Dermis microvascular lymphatic vessel endothelial cell (primary cell): Measurements from ENCODE around the gene PRKRIP1. TPM values are rescaled to one million over a fixed set of nuclear protein-coding genes. Genes with fewer than 3 reads are reported as not detected.
A peak's percentile ranks its signal among the peaks of the same experiment; 100 is the strongest.
"Not testable (repeated sequence)": the region's sequence is repeated elsewhere in the genome, so short reads cannot be mapped to it uniquely, and the experiment has no call there.

Source experiments
- DNase-seq, 2 donors: peaks; one replicate each; pipeline versions ENCODE4 v3.0.0 to v3.0.0-alpha.2; 2010; ENCODE audit warnings: low read depth in 2 of 2
- total RNA-seq: library from RNA; depleted of rRNA; stranded (reverse); fragments of >200 nt; gene quantifications from 2 replicates; pipeline ENCODE4 v1.2.1, GENCODE V29; 2014

Gene PRKRIP1
- total RNA-seq, 1 donor from 2014 or later: 8.0 TPM

DNA sequence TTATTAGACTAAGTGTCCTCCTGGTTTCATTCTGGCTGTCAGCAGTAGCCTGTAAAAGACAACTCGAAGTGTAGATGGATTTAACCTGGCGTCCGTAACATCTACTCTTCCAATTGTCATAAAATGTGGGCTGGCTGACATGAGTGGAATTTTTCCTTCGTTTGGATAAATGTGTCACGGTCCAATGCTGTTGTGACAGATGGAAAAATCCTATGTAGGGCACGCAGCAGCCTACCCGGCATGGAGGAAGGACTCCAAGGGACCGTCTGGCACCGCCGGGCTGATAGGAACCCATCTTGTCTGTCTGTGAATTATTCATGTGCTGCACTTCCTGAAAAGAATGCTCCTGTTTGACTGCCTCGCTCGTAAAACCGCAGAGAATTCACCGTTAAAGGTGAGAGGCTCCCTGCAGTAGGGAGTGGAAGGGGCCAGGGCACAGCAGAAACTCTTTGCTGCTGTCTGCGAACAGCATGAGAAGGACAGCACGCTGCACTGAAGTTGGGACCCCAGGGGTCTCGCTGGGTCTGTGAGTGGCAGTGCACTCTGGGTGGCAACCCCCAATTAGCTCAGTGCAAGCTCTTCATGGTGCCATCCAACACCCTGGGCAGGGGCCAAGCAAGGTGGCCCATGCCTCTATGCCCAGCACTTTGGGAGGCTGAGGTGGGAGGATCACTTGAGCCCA lies 35.6 kb downstream of the PRKRIP1 start:
- DNase-seq: peak; percentile 31 to 45

DNA sequence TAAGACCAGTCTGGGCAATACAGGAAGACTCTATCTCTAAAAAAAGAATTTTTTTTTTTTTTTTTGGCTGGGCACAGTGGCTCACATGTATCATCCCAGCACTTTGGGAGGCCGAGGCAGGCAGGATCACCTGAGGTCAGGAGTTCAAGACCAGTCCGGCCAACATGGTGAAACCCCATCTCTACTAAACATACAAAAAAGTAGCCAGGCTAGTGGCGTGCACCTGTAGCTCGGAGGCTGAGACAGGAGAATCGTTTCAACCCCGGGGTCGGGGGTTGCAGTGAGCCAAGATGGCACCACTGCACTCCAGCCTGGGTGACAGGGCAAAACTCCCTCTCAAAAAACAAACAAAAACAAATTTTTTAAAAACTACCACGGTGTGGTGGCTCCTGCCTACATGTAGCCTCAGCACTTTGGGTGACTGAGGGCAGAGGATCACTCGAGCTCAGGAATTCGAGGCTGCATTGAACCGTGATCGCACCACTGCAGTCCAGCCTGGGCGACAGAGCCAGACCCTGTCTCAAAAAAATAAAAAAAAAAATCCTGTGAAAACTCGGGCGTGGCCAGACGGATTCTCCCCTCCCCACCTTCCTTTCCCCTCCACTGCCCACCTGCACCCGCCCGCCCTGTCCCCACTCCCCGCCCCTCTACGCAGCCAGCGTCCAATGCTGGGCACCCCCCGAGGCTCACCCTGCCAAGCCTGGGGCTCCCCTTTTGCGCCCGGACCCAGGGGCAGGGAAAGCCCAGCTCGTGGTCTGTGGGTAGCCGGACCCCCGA lies 36.5 kb downstream of the PRKRIP1 start:
- DNase-seq: no peak

DNA sequence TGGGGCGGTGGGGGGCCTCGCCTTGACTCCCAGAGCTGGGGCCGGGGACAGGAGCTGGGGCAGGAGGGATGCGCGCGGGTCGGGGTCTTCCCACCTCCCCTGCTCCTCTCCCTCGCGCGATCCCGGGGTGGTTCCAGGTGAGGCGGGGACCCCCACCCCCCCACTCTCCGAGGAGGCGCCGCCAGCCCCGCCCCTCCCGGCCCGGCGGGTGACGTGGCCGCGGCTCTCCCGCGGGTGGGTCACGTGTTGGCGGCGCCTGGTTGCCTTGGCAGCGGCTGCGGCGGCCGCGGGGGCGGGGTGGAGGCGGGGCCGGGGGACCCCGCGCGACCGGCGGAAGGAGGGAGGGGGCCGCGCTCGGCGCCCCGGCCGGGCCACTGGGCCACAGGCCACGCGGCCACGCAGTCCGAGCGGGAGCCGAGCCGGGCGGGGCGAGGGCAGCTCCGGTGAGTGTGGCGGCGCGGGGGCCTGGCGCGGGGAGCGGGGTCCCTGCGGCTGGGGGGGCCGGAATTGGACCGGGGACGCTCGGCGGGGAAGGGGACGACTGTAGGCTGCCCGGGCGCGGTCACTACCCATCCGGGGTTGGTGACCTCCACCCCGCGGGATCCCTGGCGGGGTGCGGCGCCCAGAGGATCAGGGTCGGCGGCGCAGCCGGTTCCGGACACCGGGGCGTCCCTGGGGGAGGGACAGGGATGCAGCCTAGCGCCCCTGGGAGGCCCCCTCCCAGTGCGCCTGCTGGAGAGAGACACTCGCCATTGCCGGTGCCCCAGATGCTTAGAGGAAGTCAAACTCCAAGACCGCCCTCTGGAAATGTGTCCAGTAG lies 37.3 kb downstream of the PRKRIP1 start, which contains the start of gene ORAI2:
Gene ORAI2, plus strand, starts transcription at position 357 of the 820 bp plus-strand sequence. CDS start 5,382 bp downstream, outside the sequence.
- DNase-seq: peak; percentile 36 to 75

DNA sequence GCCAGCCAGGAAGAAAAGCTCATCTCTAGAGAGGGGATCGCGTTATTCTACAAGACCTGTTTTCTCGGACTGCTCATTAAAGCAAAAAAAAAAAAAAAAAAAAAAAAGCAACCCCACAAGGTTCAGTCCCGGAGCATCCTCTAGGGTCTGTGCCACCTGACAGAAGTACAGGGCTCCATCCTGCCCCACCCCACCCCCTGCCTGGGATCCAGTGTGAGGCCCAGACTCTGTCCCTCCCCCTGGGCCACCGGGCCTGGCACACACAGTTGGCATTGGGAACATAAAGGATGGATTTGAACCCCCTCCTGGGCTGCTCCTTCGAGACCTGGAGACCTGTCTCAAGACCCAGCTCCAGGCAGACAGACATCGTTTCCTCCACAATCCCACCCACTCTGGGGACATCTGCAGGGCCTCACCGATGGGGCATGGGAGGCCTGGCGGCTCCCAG lies 37.9 kb downstream of the PRKRIP1 start:
- DNase-seq: no peak

DNA sequence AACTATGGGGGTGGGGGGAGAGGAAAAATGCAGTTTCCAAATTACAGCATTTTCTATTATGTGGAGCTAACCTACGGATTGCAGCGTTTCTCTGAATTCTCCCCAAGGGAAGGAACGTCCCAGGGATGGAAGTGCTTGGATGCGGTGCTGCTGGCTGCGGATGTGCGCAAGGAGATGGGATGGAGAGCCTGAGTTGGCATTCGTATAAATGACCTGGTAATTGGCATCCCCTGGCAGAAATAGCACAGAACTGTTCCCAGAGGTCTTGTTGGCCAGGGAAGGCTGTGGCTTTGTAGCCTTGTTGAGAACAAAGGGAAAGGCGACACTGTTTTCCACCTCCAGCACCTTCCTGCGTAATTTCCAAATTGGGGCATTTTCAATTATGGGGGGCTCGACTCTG lies 40.0 kb downstream of the PRKRIP1 start:
- no peak for DNase-seq

DNA sequence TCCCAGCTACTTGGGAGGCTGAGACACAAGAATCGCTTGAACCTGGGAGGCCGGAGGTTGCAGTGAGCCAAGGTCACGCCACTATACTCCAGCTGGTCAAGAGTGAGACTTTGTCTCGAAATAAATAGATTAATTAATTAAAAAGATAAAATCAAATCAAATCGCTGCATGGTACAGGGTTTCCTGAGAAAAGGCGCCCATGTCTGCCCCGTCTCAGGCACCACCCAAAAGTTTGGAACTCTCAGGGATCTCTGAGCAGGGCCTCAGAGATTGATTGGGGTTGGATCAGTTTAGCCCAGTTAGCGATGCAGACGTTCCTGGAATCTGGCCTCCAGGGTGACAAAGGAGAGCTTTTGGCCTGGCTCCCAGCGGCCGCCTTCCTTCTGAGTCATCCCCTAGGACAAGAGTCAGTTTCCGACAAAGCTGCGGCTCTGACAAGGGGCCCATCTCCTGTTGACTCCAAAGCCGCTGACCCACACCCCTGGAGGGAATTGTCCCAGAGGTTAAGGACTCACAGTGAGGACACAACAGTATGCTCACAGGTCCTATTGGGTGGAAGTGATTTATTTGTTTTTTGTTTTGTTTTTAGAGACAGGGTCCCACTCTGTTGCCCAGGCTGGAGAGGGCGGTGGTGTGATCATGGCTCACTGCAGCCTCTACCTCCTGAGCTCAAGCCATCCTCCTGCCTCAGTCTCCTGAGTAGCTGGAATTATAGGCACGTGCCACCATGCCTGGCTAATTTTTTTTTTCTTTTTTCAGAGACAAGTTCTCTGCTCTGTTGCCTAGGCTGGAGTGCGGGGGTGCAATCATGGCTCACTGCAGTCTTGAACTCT lies 44.0 kb downstream of the PRKRIP1 start:
- DNase-seq: peak; percentile 37 to 95

DNA sequence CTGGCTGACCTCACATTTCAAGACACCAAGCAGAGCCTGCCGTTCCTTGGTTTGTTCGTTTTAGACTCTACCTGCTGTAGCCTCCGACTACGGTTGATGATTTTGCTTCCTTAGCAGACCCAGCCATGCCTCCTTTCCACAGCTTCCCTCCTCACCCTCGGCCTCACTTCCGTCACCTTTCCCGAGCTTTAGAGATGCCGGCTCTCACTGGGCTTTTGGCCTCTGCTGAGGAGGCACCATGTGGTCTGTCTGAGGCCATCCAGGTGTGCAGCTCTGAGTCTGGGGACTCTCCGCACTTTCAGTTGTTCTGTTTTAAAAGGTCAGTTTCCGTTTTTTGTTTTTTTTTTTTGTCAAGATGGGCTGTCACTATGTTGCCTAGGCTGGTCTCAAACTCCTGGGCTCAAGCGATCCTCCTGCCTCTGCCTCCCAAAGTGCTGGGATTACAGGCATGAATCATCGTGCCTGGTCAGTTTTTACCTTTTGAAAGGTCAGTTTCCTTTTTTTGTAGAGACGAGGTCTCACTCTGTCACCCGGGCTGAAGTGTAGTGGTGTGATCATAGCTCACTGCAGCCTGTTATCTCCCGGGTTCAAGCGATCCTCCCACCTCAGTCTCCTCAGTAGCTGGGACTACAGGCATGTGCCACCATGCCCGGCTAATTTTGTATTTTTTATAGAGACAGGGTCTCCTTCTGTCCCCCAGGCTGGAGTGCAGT lies 49.0 kb downstream of the PRKRIP1 start:
- DNase-seq: no peak

DNA sequence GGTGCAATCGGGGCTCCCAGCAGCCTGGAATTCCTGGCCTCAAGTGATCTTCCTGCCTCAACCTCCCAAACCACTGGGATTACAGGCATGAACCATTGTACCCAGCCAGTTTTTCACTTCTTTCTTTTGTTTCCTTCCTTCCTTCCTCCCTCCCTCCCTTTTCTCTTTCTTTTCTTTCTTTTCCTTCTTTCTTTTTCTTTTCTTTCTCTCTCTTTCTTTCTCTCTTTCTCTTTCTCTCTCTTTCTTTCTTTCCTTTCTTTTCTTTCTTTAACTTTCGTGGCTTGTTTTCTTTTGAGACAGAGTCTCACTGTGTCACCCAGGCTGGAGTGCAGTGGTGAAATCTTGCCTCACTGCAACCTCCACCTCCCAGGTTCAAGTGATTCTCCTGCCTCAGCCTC lies 49.5 kb downstream of the PRKRIP1 start:
- DNase-seq: no peak

DNA sequence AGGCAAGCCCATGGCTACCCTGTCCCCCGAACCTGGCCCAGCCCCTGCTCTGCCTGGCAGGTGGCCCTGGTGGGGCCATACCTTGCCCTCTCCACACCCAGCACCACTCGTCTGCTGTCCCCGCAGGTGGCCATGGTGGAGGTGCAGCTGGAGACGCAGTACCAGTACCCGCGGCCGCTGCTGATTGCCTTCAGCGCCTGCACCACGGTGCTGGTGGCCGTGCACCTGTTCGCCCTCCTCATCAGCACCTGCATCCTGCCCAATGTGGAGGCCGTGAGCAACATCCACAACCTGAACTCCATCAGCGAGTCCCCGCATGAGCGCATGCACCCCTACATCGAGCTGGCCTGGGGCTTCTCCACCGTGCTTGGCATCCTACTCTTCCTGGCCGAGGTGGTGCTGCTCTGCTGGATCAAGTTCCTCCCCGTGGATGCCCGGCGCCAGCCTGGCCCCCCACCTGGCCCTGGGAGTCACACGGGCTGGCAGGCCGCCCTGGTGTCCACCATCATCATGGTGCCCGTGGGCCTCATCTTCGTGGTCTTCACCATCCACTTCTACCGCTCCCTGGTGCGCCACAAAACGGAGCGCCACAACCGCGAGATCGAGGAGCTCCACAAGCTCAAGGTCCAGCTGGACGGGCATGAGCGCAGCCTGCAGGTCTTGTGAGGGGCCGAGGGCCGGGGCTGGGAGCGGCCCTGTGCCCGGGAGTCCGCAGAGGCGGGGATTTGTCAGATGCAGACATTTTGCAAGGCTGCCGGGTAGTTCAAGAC lies 50.4 kb downstream of the PRKRIP1 start:
- DNase-seq: no peak

DNA sequence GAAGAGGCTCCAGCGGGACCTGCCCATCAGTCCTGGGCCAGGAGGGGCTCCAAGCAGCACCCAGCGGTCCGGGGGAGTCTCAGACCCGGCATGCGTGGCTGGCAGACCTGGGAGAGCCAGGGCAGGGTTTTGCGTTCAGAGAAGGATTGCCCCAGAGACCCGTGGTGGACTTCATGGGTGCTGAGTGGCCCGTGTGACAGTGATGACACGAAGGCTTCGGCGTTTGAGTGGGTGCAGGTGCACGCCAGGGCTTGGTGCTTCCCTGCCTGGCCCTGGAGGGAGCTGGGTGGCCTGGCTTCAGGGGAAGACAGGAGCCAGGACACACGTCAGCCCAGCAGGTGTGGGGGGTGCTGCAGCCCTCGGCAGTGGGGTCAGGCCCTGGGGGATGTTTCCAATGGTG lies 51.1 kb downstream of the PRKRIP1 start:
- no peak for DNase-seq

DNA sequence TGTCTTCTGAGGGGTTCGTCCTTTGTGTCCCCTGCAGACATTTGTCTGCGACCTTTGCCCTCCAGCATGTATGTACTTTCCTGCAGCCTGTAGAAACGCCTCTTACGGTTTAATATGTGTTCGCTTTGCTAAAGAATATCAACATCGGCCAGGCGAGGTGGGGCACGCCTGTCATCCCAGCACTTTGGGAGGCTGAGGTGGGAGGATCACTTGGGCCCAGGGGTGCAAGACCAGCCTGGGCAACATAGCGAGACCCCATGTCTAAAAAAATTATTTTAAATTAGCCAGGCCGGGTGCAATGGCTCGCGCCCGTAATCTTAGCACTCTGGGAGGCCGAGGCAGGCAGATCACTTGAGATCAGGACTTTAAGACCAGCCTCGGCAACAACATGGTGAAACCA lies 53.0 kb downstream of the PRKRIP1 start:
- DNase-seq: no peak

DNA sequence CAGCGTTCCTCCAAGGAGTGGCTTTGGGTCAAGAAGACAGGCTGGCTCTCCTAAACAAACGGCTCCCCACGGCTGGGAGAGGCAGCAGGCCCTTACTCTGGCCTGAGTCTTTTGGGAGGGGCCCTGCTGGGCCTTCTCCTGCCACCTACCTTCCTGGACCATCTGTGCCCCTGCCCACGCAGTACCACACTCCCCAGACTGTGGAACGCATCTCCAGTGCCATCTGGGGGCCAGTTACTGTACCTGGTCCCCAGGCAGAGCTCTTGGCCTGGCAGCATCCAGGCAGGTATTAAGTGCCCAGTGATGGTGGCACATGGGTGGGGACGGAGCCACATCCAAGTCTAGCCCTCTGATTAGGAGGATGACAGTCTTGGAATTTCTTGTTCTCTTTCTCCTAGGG lies 54.1 kb downstream of the PRKRIP1 start:
- DNase-seq: peak in 1 of 2 donors; percentile 25

DNA sequence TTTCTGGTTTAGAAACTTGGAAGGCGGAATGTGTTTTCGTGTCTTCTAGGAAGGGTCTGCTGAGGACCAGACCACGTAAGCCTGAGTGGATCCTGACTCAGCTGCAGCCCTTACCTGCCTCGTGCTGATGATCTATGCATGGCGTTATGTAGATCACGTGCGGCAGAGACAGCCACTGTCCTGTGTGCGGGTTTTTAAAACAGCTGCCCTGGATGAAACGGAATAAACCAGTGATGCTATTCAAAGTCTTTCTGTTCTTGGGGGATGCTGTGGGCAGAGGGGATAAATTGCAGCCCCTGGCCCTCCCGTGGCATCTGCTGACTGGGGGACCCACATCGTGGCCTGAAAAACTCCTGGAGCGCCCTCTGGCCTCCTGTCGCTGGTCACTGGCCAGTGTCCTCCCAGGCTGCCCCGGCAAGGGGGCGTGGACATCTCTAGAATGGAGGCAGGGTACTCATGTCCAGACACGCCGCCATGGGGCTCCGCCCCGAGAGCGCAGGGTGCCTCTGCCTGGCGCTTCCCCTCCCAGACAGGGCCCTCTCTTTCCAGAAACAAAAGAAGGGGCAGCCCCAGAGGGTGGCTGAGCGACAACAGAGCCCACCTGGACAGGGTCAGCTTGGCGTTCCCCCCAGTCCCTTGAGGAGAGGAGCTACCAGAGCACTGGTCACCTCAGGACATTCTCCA lies 55.4 kb downstream of the PRKRIP1 start:
- peak in 1 of 2 donors; percentile 48 for DNase-seq

DNA sequence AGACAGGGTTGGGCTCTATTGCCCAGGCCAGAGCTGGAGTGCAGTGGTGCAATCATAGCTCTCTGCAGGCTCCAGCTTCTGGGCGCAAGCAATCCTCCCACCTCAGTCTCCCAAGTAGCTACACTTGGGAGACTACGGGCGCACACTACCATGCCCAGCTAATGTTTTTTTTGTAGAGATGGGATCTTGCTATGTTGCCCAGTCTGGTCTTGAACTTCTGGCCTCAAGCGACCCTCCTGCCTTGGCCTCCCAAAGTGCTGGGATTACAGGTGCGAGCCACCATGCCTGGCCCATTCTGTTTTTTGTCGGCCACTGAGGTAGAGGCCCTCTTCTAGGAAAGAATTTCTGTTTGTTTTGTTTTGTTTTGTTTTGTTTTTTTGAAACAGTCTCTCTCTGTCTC lies 56.3 kb downstream of the PRKRIP1 start:
- DNase-seq: no peak

DNA sequence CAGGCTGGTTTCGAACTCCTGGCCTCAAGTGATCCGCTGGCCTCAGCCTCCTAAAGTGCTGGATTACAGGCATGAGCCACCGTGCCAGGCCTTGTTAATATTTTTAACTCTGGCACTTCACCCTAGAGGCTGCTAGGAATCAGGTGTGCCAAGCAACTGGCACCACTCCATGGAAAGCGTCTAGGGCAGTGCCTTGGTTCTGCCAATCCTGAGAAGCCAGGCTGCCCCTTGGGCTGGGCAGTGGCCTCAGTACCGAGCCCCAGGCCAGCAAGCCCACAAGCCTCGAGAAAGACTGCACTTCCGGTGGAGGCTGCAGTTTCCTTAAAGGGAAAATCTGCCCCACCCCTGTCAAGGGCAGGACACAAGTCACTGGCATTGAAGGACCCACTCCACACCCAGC lies 57.2 kb downstream of the PRKRIP1 start:
- DNase-seq: no peak

DNA sequence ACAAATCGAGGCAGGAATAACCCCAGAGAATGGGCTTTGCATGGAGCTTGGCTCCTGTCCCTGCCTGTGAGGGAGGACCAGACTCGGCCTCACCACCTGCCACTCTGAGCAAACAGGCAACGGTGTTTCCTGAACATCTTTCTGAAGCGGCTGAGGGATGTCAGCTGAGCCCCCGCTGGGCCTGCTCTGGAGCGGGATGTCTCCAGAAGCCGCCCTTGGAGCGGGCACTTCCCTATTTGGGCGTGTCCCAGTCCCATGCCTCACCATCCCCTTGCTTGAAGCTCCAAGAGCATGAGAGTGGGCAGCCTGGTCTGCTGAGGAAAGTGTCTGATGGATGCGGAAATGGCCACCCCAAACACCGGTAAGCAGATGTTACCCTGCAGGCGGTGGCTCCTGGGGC lies 58.3 kb downstream of the PRKRIP1 start:
- DNase-seq: no peak

DNA sequence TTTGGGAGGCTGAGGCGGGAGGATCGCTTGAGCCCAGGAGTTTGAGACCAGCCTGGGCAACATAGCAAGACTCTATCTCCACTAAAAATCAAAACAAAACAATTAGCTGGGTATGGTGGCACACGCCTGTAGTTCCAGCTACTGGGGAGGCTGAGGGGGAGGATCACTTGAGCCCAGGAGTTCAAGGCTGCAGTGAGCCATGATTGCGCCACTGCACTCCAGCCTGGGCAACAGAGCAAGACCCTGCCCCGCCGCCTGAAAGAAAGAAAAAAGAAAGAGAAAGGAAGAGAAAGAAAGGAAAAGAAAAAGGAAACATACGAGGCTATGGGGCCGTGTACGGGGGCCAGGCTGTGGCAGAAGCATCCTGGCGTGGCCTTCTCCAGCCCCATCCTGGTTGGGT lies 58.8 kb downstream of the PRKRIP1 start:
- DNase-seq: not testable (repeated sequence)

DNA sequence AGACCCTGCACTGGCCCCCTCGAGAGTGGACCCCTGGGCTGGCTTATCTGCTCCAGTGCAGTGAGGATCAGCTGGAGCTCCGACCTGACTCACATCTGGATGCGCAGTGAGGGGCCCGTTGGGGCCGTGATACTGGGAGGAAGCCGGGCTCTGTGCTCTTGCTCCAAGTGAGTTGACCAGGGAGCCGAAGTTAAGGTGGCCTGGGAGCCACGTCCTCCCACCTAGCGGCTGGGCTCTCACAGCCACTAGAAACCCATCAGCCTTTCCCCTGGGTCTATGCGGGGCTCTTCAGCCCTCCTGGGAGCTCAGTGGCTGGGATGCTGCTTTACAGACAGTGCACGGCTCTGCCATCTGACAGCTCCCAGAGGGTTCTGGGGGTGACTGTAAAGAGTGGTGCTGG lies 59.4 kb downstream of the PRKRIP1 start:
- DNase-seq: no peak

DNA sequence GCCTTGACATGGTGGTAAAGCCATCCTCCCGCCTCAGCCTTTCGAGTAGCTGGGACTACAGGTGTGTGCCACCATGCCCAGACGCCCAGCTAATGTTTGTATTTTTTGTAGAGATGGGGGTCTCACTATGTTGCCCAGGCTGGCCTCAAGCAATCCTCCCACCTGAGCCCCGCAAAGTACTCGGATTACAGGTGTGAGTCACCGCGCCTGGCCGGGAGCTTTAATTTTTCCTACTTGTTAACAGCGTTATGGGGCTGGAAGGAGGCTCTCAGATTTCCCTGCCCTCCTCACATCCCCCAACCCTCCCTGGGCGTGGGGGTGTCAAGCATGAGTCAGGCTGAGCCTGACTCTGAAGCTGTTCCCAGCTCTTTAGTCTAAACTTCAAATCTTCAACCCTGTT lies 60.2 kb downstream of the PRKRIP1 start:
- no peak for DNase-seq
